Hypothalamus (tissue), 51 donors: ENCODE results near the gene PLCG2.
A peak's percentile ranks its signal among the peaks of the same experiment; 100 is the strongest.
"Not testable (repeated sequence)": the region's sequence is repeated elsewhere in the genome, so short reads cannot be mapped to it uniquely, and the experiment has no call there.

Source experiments
- DNase-seq, 51 donors: peaks; one replicate each; lab custom pipeline; 2025; lab: John Stamatoyannopoulos, UW

PLCG2 gene

GRCh38 chr16:81931927-81932326 lies 152.8 kb downstream of the PLCG2 start:
- DNase-seq, result no peak

- no peak for DNase-seq
Observed at GRCh38 chr16:81932668-81933067, 153.6 kb downstream of the PLCG2 start.

- DNase-seq, result no peak
Observed at GRCh38 chr16:81933361-81933760, 154.3 kb downstream of the PLCG2 start.

- not testable (repeated sequence) for DNase-seq
Observed at GRCh38 chr16:81934711-81935110, 155.6 kb downstream of the PLCG2 start.

- DNase-seq, result no peak
Observed at GRCh38 chr16:81936209-81937000, 157.3 kb downstream of the PLCG2 start.

- DNase-seq, result no peak
Observed at GRCh38 chr16:81937305-81938038, 158.4 kb downstream of the PLCG2 start.

GRCh38 chr16:81938326-81939163 lies 159.5 kb downstream of the PLCG2 start:
- no peak for DNase-seq

- DNase-seq, result no peak
Observed at GRCh38 chr16:81939164-81940056, 160.3 kb downstream of the PLCG2 start.

GRCh38 chr16:81940781-81941560 lies 161.9 kb downstream of the PLCG2 start:
- peak in 1 of 51 donors; percentile 7 for DNase-seq

- DNase-seq, result no peak
Observed at GRCh38 chr16:81942007-81942601, 163.0 kb downstream of the PLCG2 start.

GRCh38 chr16:81945665-81946064 lies 166.6 kb downstream of the PLCG2 start:
- no peak for DNase-seq

- DNase-seq, result no peak
Observed at GRCh38 chr16:81946206-81946605, 167.1 kb downstream of the PLCG2 start.

GRCh38 chr16:81951564-81951963 lies 172.5 kb downstream of the PLCG2 start:
- DNase-seq, result no peak

GRCh38 chr16:81956213-81956948 lies 177.3 kb downstream of the PLCG2 start:
- DNase-seq, result no peak

GRCh38 chr16:81964808-81965207 lies 185.7 kb downstream of the PLCG2 start:
- DNase-seq, result no peak

GRCh38 chr16:81967358-81967757 lies 188.3 kb downstream of the PLCG2 start:
- DNase-seq, result no peak

- no peak for DNase-seq
Observed at GRCh38 chr16:81971853-81972252, 192.8 kb downstream of the PLCG2 start.

GRCh38 chr16:81973737-81974136 lies 194.6 kb downstream of the PLCG2 start:
- DNase-seq, result no peak
